ENCODE data around the gene LSAMP. TPM values are rescaled to one million over a fixed set of nuclear protein-coding genes. Genes with fewer than 3 reads are reported as not detected.
"Not testable (repeated sequence)": the region's sequence is repeated elsewhere in the genome, so short reads cannot be mapped to it uniquely, and the experiment has no call there.

LSAMP gene
- total and polyA plus RNA-seq, 2 donors: 0.71 to 1.5 TPM

DNA sequence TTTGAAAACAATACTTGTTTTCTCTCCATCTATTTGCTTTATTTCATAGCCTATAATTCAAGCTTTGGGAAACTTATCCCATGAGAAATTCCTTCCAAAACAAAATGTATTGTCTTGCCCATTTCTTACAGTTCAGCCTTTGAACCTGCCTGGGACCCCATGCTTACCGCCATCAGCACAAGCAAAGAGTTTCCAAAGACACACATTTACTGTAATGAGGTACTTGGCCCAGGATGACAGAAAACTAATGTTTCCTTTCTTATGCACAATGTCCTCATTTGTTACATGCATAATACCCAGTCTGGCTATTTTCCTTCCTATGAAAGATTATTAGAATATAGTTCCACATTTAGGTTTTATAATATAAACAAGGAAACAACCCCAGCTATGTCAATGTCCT is 641.6 kb downstream of the LSAMP start:
- H3K4me3 ChIP-seq (ENCODE audit: low read length in 2 of 2): no peak overlapping the region
- DNase-seq (ENCODE audit: low read depth in 6 of 9, low spot score in 9 of 9): no peak
- 99% methylated on average over 1 of the region's 1 CpG for WGBS

DNA sequence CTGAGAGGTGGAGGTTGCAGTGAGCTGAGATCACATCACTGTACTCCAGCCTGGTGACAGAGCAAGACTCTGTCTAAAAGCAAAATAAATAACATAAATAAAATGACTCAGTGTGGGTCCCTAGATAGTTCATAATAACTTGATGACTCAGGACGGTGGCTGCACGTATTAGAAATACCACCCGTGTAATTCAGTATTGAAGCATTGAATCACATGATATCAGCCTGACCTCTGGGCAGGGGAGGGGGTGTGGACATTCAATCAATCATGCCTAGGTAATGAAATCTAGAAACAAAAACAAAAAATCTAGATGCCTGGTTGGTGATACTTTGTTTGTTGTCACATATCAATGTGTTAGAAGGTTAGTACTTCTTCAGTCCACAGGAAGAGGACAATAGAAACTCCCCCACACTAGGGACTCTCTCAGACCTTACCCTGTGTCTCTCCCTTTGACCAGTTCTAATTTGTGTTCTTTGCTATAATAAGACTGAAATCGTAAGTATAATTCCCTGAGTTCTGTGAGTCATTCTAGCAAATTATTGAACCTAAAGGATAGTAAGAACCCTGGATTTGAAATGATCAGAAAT is 644.7 kb downstream of the LSAMP start:
- no peak overlapping the region for H3K4me3 ChIP-seq (ENCODE audit: low read length in 2 of 2)
- no peaks in the 10 kb centered on the region for H3K4me1 ChIP-seq (ENCODE audit: control insufficient read depth in 2 of 2, insufficient read depth in 2 of 2, low read length in 2 of 2)
- no peak overlapping the region for H3K27ac ChIP-seq (ENCODE audit: low read depth in 1 of 2, low read length in 1 of 2)
- WGBS: 97% methylated on average over 4 of the region's 4 CpGs
- H3K36me3 ChIP-seq (ENCODE audit: control insufficient read depth in 2 of 2, insufficient read depth in 2 of 2, low read length in 1 of 2): no peaks in the 10 kb centered on the region
- no peaks in the 10 kb centered on the region for H3K9me3 ChIP-seq (ENCODE audit: control insufficient read depth in 2 of 2, insufficient read depth in 1 of 2, low read length in 1 of 2)
- no peak for DNase-seq (ENCODE audit: low read depth in 6 of 9, low spot score in 9 of 9)
- H3K27me3 ChIP-seq (ENCODE audit: control insufficient read depth in 2 of 2, insufficient read depth in 1 of 2, low read length in 1 of 2): no peaks in the 10 kb centered on the region

More for the DNA sequence above, 641.6 kb downstream of the LSAMP start:
- Histone ChIP-seq H3K27ac (ENCODE audit: low read depth in 1 of 2, low read length in 1 of 2) (no peak overlapping the region), H3K36me3 (ENCODE audit: control insufficient read depth in 2 of 2, insufficient read depth in 2 of 2, low read length in 1 of 2) (no peaks in the 10 kb centered on the region), H3K9me3 (ENCODE audit: control insufficient read depth in 2 of 2, insufficient read depth in 1 of 2, low read length in 1 of 2) (no peaks in the 10 kb centered on the region), H3K4me1 (ENCODE audit: control insufficient read depth in 2 of 2, insufficient read depth in 2 of 2, low read length in 2 of 2) (no peaks in the 10 kb centered on the region), H3K27me3 (ENCODE audit: control insufficient read depth in 2 of 2, insufficient read depth in 1 of 2, low read length in 1 of 2) (no peaks in the 10 kb centered on the region)

DNA sequence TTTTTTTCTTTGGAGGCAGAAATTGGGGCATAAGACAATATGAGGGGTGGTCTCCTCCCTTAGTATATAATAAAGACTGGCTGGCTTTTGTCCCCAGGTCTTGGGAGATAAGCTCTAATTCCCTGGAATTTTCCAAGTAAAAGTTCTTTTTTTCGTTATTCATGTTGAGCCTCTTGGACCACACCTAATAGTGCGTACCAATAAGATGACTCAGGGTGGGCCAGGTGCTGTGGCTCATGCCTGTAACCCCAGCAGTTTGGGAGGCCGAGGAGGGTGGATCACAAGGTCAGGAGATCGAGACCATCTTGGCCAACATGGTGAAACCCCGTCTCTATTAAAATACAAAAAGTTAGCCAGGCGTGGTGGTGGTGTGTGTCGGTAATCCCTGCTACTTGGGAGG is 645.2 kb downstream of the LSAMP start:
- not testable (repeated sequence) for H3K27me3 ChIP-seq (ENCODE audit: control insufficient read depth in 2 of 2, insufficient read depth in 1 of 2, low read length in 1 of 2)
- WGBS: 95% methylated on average over 7 of the region's 7 CpGs

GRCh38 chr3:115792206-115792955 is 652.9 kb downstream of the LSAMP start:
- Histone ChIP-seq H3K27me3 (ENCODE audit: control insufficient read depth in 2 of 2, insufficient read depth in 1 of 2, low read length in 1 of 2) (peaks cover 0 to 2% of the 10 kb centered on the region in 2 donors), H3K27ac (ENCODE audit: low read depth in 1 of 2, low read length in 1 of 2) (no peak overlapping the region), H3K36me3 (ENCODE audit: control insufficient read depth in 2 of 2, insufficient read depth in 2 of 2, low read length in 1 of 2) (no peaks in the 10 kb centered on the region), H3K4me3 (ENCODE audit: low read length in 2 of 2) (no peak overlapping the region), H3K9me3 (ENCODE audit: control insufficient read depth in 2 of 2, insufficient read depth in 1 of 2, low read length in 1 of 2) (no peaks in the 10 kb centered on the region), H3K4me1 (ENCODE audit: control insufficient read depth in 2 of 2, insufficient read depth in 2 of 2, low read length in 2 of 2) (peaks cover 4 to 10% of the 10 kb centered on the region in 2 donors)
- peak in 3 of 9 donors; percentile 2 to 50 (median 15) for DNase-seq (ENCODE audit: low read depth in 6 of 9, low spot score in 9 of 9)
- WGBS: 11% methylated on average over 6 of the region's 6 CpGs

More for the DNA sequence above, 645.2 kb downstream of the LSAMP start:
- not testable (repeated sequence) for H3K4me1 ChIP-seq (ENCODE audit: control insufficient read depth in 2 of 2, insufficient read depth in 2 of 2, low read length in 2 of 2); H3K9me3 ChIP-seq (ENCODE audit: control insufficient read depth in 2 of 2, insufficient read depth in 1 of 2, low read length in 1 of 2); H3K27ac ChIP-seq (ENCODE audit: low read depth in 1 of 2, low read length in 1 of 2); DNase-seq (ENCODE audit: low read depth in 6 of 9, low spot score in 9 of 9); H3K4me3 ChIP-seq (ENCODE audit: low read length in 2 of 2); H3K36me3 ChIP-seq (ENCODE audit: control insufficient read depth in 2 of 2, insufficient read depth in 2 of 2, low read length in 1 of 2)

- not testable (repeated sequence) for DNase-seq (ENCODE audit: low read depth in 6 of 9, low spot score in 9 of 9)
- 82% methylated on average over 55 of the region's 55 CpGs for WGBS
Observed at GRCh38 chr3:115791271-115792153, 653.8 kb downstream of the LSAMP start.

GRCh38 chr3:115790759-115791158 is 654.5 kb downstream of the LSAMP start:
- no peak for DNase-seq (ENCODE audit: low read depth in 6 of 9, low spot score in 9 of 9)
- no peak overlapping the region for H3K27ac ChIP-seq (ENCODE audit: low read depth in 1 of 2, low read length in 1 of 2)

More at GRCh38 chr3:115791271-115792153, 653.8 kb downstream of the LSAMP start:
- not testable (repeated sequence) for H3K27ac ChIP-seq (ENCODE audit: low read depth in 1 of 2, low read length in 1 of 2); H3K4me1 ChIP-seq (ENCODE audit: control insufficient read depth in 2 of 2, insufficient read depth in 2 of 2, low read length in 2 of 2); H3K4me3 ChIP-seq (ENCODE audit: low read length in 2 of 2); H3K27me3 ChIP-seq (ENCODE audit: control insufficient read depth in 2 of 2, insufficient read depth in 1 of 2, low read length in 1 of 2); H3K36me3 ChIP-seq (ENCODE audit: control insufficient read depth in 2 of 2, insufficient read depth in 2 of 2, low read length in 1 of 2); H3K9me3 ChIP-seq (ENCODE audit: control insufficient read depth in 2 of 2, insufficient read depth in 1 of 2, low read length in 1 of 2)

DNA sequence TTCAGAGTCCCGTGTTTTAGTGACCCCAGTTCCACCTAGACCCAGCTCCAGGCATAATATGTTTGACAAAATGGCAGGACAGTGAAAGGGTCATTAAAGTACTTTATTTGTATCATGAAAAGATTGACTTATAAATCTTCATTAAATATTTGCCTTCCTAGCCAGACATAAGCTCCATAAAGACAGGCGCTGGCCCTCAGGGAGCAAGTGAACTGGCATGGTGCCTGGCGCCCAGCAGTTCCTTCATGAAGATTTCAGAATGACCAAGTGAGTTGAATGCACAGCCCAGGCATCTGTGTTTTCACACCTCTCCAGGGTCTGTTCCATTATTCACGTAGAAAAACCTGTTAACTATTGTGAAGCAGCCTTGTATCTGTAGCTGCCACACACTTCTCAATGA is 655.8 kb downstream of the LSAMP start:
- no peaks in the 10 kb centered on the region for H3K9me3 ChIP-seq (ENCODE audit: control insufficient read depth in 2 of 2, insufficient read depth in 1 of 2, low read length in 1 of 2)
- WGBS: 95% methylated on average over 4 of the region's 4 CpGs
- DNase-seq (ENCODE audit: low read depth in 6 of 9, low spot score in 9 of 9): no peak
- no peak overlapping the region for H3K27ac ChIP-seq (ENCODE audit: low read depth in 1 of 2, low read length in 1 of 2)
- H3K4me1 ChIP-seq (ENCODE audit: control insufficient read depth in 2 of 2, insufficient read depth in 2 of 2, low read length in 2 of 2): peaks cover 4 to 14% of the 10 kb centered on the region in 2 donors
- no peak overlapping the region for H3K4me3 ChIP-seq (ENCODE audit: low read length in 2 of 2)
- H3K36me3 ChIP-seq (ENCODE audit: control insufficient read depth in 2 of 2, insufficient read depth in 2 of 2, low read length in 1 of 2): no peaks in the 10 kb centered on the region
- peaks cover 0 to 6% of the 10 kb centered on the region in 2 donors for H3K27me3 ChIP-seq (ENCODE audit: control insufficient read depth in 2 of 2, insufficient read depth in 1 of 2, low read length in 1 of 2)

More at GRCh38 chr3:115790759-115791158, 654.5 kb downstream of the LSAMP start:
- Histone ChIP-seq H3K9me3 (ENCODE audit: control insufficient read depth in 2 of 2, insufficient read depth in 1 of 2, low read length in 1 of 2) (no peaks in the 10 kb centered on the region), H3K27me3 (ENCODE audit: control insufficient read depth in 2 of 2, insufficient read depth in 1 of 2, low read length in 1 of 2) (peaks cover 0 to 2% of the 10 kb centered on the region in 2 donors), H3K36me3 (ENCODE audit: control insufficient read depth in 2 of 2, insufficient read depth in 2 of 2, low read length in 1 of 2) (no peaks in the 10 kb centered on the region), H3K4me1 (ENCODE audit: control insufficient read depth in 2 of 2, insufficient read depth in 2 of 2, low read length in 2 of 2) (peaks cover 4 to 10% of the 10 kb centered on the region in 2 donors), H3K4me3 (ENCODE audit: low read length in 2 of 2) (no peak overlapping the region)
- 96% methylated on average over 3 of the region's 3 CpGs for WGBS

DNA sequence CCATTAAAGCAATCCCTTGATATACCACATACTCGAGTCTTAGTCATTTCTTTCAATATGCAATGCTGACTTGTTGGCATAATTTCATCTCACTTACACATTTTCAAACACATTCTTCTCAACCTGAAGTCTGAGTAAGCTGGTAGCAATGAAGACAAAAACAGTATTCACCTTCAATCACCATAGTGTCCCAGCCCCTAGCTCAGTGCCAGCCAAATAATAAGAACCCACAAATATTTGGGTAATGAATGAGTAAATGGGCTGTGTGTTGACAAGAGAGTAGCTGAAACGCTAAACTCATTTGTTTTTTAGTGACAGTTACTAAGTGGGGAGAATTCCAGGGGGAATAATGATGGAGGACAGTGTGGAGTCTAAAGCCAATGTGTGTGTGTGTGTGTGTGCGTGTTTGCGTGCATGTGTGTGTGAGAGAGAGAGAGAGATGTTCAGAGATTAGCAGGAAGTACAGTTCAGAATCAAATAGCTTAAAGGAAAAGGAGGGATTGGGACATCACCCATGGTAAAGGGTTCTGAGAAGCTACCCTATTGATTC is 656.3 kb downstream of the LSAMP start:
- 93% methylated on average over 4 of the region's 4 CpGs for WGBS
- H3K27me3 ChIP-seq (ENCODE audit: control insufficient read depth in 2 of 2, insufficient read depth in 1 of 2, low read length in 1 of 2): peaks cover 0 to 6% of the 10 kb centered on the region in 2 donors
- no peak overlapping the region for H3K27ac ChIP-seq (ENCODE audit: low read depth in 1 of 2, low read length in 1 of 2)
- H3K9me3 ChIP-seq (ENCODE audit: control insufficient read depth in 2 of 2, insufficient read depth in 1 of 2, low read length in 1 of 2): no peaks in the 10 kb centered on the region
- H3K4me3 ChIP-seq (ENCODE audit: low read length in 2 of 2): no peak overlapping the region
- no peak for DNase-seq (ENCODE audit: low read depth in 6 of 9, low spot score in 9 of 9)
- H3K36me3 ChIP-seq (ENCODE audit: control insufficient read depth in 2 of 2, insufficient read depth in 2 of 2, low read length in 1 of 2): no peaks in the 10 kb centered on the region
- peaks cover 4 to 14% of the 10 kb centered on the region in 2 donors for H3K4me1 ChIP-seq (ENCODE audit: control insufficient read depth in 2 of 2, insufficient read depth in 2 of 2, low read length in 2 of 2)
